ENCODE measurements around the gene BTBD1.

Gene BTBD1

GRCh38 chr15:83066734-83067637 lies at the start of gene BTBD1:
BTBD1 (minus strand) TSS chr15:83067252; CDS start chr15:83067151, 101 bp downstream.
- DNase-seq: peak; percentile 84

GRCh38 chr15:83115831-83116565 lies 48.9 kb upstream of the BTBD1 start:
- DNase-seq: no peak

- DNase-seq: no peak
Observed at GRCh38 chr15:83115410-83115809, 48.4 kb upstream of the BTBD1 start.

GRCh38 chr15:83114856-83115255 lies 47.8 kb upstream of the BTBD1 start:
- no peak for DNase-seq

- no peak for DNase-seq
Observed at GRCh38 chr15:83113881-83114674, 47.0 kb upstream of the BTBD1 start.

- DNase-seq: no peak
Observed at GRCh38 chr15:83112956-83113299, 45.9 kb upstream of the BTBD1 start.

- no peak for DNase-seq
Observed at GRCh38 chr15:83112233-83112955, 45.3 kb upstream of the BTBD1 start.

GRCh38 chr15:83111149-83111548 lies 44.1 kb upstream of the BTBD1 start:
- DNase-seq: no peak

DNA sequence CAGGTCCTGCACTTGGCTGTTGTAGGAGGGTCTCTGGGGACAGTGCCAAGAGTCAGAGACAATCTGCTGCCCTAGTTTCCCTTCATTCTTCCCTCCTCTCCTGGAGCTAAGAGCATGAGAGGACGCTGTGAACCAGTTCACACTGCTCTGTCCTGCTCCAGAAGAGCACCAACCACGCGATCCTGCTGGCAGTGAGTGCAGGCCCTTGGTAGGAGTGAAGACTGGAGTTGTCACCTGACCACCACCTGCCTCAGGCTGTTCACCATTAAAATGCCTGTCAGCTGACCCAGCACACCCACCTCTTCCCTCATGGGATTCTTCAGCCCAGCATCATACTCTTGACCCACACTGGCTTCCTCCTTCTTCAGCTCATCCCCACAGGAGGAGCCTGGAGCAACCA lies 43.3 kb upstream of the BTBD1 start:
- DNase-seq: no peak

DNA sequence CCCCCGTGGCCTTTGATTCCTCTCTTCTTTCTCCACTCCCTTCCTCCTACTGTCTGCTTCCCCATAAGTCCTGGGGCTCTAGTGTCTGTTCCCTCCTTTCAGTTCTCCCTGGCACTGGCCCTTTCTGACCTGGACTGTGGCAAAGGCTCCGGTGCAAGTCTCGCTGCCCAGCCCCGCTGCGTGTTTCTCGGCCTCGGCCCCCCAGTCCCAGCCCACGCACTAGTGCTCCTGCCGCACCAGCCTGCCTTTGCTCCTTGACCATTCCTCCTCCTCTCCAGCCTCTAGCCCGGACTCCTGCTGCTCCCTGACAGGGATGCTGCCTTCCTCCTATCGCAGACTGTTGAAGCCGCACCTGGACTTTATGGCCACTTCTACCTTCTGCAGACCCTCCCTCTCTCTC lies 42.5 kb upstream of the BTBD1 start:
- no peak for DNase-seq

- no peak for DNase-seq
Observed at GRCh38 chr15:83108266-83109219, 41.5 kb upstream of the BTBD1 start.

GRCh38 chr15:83107841-83108181 lies 40.8 kb upstream of the BTBD1 start:
- no peak for DNase-seq

DNA sequence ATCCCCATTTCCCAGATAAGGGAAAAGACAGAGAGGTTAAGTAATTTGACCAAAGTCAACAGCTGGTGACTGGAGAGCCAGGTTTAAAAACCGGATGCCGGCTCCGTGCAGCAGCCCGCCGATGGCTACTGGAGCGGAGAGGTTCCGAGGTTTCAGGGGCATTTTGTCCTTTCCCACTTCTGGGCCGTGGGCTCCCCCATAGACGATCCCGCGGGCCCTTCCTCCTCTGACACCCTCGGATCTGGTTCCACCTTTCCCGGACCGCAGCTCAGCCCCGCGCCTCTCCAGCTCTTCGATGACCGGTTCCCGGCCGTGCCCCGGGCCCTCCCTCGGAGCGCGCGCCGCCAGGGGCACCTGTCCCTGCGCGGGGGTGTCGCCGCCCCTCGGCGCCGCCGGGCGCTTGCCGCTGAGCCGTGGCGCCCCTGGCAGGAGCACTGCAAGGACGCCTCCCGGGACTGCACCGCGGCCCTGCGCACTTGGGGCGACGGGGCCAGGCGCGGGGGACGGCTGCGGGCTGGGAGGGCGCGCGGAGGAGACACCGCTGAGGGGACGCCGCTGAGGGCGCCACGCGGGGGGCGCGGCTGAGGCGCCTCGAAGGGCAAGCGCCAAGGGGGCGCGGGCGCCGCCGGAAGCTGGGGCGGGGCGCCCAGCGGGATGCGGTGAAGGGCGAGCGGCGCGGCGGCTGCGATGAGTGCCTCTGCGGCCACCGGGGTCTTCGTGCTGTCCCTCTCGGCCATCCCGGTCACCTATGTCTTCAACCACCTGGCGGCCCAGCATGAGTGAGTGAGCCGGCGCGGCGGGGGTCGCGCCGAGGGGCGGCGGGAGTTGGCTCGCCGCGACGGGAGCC lies 40.2 kb upstream of the BTBD1 start, which contains the start of gene TM6SF1:
TSS of gene TM6SF1 (plus strand) at position 652 of the 847 bp plus-strand sequence. CDS start at position 688, 36 bp downstream.
- peak; percentile 44 for DNase-seq

GRCh38 chr15:83105440-83105839 lies 38.4 kb upstream of the BTBD1 start:
- DNase-seq: no peak

DNA sequence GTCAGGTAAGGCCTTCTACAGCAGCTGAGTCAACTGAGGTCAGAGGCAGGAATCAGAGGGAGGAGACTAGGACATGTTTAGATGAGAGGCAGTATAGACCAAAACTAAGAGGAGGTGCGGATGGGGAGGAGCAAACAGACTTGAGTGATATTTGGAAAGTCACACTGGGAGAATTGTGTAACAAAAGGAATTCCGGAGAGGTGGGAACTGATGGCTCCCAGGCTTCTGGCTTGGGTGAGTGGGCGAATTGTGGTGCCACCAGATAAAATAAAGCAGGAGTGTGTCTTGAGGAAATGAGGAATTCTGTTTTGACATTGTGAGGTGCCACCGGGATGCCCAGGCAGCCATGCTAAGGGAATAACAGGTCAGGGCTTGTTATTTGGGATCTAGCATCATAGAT lies 37.1 kb upstream of the BTBD1 start:
- DNase-seq: no peak

GRCh38 chr15:83102346-83102745 lies 35.3 kb upstream of the BTBD1 start:
- DNase-seq: no peak

DNA sequence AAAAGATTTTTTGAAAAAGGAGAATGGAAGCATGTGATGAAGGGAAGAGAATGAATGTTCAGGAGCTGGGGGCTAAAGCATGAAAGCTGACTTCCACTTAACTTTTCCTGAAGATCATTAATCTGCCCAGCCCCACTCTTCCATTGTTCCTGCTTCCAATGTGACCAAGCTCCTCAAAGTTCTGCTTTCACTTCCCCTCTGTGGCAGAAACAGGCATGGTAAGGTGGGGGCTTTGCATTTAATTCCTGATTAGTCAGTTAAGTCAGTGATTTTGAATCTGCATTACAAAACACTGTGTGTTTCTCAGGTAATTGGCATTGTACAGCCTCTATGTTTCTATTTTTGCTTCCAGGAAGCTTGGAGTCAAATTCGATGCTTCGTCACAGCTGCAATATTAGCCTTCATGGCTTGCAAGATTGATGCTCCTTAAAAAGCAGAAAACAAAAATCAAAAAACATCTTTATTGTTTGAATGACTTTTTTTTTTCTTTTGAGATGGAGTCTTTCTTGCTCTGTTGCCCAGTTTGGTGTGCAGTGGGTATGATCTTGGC lies 33.1 kb upstream of the BTBD1 start:
- no peak for DNase-seq

- DNase-seq: no peak
Observed at GRCh38 chr15:83099290-83099689, 32.2 kb upstream of the BTBD1 start.

- DNase-seq: no peak
Observed at GRCh38 chr15:83098079-83098478, 31.0 kb upstream of the BTBD1 start.

DNA sequence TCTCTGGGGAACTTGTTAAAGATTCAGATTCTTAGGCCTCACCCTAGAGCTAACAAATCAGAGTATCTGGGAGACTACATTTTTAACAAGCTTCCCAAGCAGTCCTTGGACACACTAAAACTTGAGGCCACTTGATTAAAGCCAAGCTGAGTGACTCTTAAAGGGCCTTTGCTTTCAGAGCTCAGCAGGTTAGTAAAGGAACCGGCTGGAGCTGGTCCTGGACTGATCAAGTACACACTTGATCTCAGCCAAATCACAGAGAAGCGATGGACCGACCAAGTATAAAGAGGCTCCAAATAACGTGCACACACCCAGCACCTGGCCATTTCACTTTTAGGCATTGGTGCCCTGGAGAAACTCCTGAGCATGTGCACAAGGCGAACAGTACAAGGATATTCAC lies 27.5 kb upstream of the BTBD1 start:
- DNase-seq: no peak

All from NCI-H2171 treated with DMSO at 0.1 percent for 48 hours (cell line).